Mucosa of rectum (tissue), 2 donors: ENCODE data around the gene KREMEN1.

ENCODE experiments used
- H3K27ac ChIP-seq, 2 donors: one replicate each; pipeline ENCODE4 v1.7.0; 2013; ENCODE audit warnings: inconsistent platforms in 2 of 2, low read depth in 2 of 2, low read length in 2 of 2
- H3K27me3 ChIP-seq, 2 donors: one replicate each; pipeline ENCODE4 v1.7.0; 2013; ENCODE audit warnings: low read length in 2 of 2; ENCODE audit not compliant: control insufficient read depth in 2 of 2, insufficient read depth in 2 of 2
- H3K36me3 ChIP-seq, 2 donors: one replicate each; pipeline ENCODE4 v1.7.0; 2013; ENCODE audit warnings: low read length in 2 of 2; ENCODE audit not compliant: control insufficient read depth in 2 of 2, insufficient read depth in 2 of 2
- H3K4me1 ChIP-seq, 2 donors: one replicate each; pipeline ENCODE4 v1.7.0; 2013; ENCODE audit warnings: low read length in 2 of 2, mild to moderate bottlenecking in 1 of 2; ENCODE audit not compliant: control insufficient read depth in 2 of 2, insufficient read depth in 2 of 2
- H3K4me3 ChIP-seq, 2 donors: one replicate each; pipeline ENCODE4 v1.7.0; 2013; ENCODE audit warnings: low read length in 2 of 2
- H3K9ac ChIP-seq, 2 donors: one replicate each; pipeline ENCODE4 v1.7.0; 2013; ENCODE audit warnings: low read length in 2 of 2, low read depth in 1 of 2, mild to moderate bottlenecking in 1 of 2
- H3K9me3 ChIP-seq, 2 donors: one replicate each; pipeline ENCODE4 v1.7.0; 2013; ENCODE audit warnings: low read length in 2 of 2; ENCODE audit not compliant: control insufficient read depth in 2 of 2
- donor health status: healthy.
- donor health status: Normal muscosa, but diverticular disease.

The KREMEN1 gene

DNA sequence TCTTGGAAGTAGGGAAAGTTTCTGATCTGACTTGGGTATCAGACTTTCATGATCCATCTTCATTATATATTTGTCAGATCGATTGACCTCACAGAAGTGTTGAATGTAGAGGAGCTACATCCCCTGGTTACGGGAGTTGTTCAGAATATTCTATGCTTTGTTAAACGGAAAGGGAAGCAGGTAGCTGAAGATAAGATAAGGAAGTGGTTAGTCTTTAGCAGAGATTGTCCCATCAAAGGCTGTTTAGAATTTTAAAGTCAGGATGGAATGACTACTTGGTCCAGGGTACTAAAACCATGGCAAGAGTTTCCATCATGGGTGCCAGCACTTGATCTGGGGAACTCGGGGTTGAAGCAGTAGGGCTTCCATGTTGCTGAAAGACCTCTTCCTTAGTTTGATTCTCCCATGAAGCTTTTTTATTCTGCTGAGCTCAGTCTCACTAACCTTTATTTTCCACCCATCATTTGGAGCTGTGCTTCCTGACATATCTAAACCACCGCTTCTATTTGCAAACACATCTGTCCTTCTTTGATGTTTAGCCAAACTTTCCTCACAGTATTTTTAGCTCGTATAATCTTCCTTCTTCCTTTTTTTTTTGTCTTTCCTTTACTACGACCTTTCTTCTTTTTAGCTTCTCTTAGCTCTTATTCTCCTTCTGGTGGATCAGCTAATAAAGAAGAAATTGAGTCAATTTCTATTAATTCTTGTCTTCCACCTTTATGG is 7.2 kb upstream of the KREMEN1 start:
- Histone ChIP-seq H3K4me3 (no peak overlapping the region), H3K27ac (no peak overlapping the region), H3K9me3 (no peaks in the 10 kb centered on the region), H3K27me3 (peaks cover 0 to 2% of the 10 kb centered on the region in 2 donors), H3K36me3 (no peaks in the 10 kb centered on the region), H3K4me1 (peaks cover 0 to 4% of the 10 kb centered on the region in 2 donors), H3K9ac (no peak overlapping the region)

DNA sequence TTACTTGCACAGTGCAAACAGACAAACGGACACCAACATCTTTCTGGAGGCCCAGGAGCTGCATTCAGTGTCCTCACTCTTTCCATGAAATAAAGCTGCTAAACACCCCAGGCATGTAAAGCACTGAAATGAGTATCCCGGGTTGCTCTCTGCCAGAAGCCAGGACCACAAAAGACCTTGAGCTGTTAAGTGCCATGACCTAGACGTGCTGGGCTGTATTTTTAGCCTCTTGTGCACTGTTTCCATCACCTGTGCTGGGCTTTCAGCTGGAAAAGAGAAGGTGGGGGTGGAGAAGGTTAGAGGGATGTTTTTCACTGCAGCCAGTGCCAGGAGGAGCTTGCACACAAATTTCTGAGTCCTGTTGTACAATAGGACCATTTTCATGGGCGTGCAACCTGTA is 3.4 kb upstream of the KREMEN1 start:
- H3K9me3 ChIP-seq: no peaks in the 10 kb centered on the region
- H3K9ac ChIP-seq: no peak overlapping the region
- no peaks in the 10 kb centered on the region for H3K27me3 ChIP-seq
- no peak overlapping the region for H3K27ac ChIP-seq
- H3K4me3 ChIP-seq: no peak overlapping the region
- peaks cover 17 to 22% of the 10 kb centered on the region in 2 donors for H3K4me1 ChIP-seq
- no peaks in the 10 kb centered on the region for H3K36me3 ChIP-seq

DNA sequence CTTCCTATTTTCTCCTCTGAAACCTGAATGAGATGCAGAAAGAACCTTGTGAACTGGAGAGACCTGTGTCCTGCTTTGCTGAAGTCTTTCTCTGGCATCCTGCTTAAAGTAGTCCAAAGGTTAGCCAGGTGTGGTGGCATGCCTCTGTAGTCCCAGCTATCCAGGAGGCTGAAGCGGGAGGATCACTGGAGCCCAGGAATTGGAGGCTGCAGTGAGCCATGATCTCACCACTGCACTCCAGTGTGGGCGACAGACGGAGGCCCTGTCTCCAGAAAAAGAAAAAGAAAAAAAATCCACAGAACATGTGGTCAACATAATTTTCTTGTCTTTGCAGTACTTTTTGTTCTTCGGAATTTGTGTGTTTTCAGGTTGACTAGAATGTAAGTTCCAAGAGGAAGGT is 2.3 kb upstream of the KREMEN1 start:
- H3K27me3 ChIP-seq: no peaks in the 10 kb centered on the region
- peaks cover 17 to 22% of the 10 kb centered on the region in 2 donors for H3K4me1 ChIP-seq
- no peak overlapping the region for H3K9ac ChIP-seq
- H3K27ac ChIP-seq: no peak overlapping the region
- no peaks in the 10 kb centered on the region for H3K36me3 ChIP-seq
- H3K4me3 ChIP-seq: no peak overlapping the region
- H3K9me3 ChIP-seq: no peaks in the 10 kb centered on the region

DNA sequence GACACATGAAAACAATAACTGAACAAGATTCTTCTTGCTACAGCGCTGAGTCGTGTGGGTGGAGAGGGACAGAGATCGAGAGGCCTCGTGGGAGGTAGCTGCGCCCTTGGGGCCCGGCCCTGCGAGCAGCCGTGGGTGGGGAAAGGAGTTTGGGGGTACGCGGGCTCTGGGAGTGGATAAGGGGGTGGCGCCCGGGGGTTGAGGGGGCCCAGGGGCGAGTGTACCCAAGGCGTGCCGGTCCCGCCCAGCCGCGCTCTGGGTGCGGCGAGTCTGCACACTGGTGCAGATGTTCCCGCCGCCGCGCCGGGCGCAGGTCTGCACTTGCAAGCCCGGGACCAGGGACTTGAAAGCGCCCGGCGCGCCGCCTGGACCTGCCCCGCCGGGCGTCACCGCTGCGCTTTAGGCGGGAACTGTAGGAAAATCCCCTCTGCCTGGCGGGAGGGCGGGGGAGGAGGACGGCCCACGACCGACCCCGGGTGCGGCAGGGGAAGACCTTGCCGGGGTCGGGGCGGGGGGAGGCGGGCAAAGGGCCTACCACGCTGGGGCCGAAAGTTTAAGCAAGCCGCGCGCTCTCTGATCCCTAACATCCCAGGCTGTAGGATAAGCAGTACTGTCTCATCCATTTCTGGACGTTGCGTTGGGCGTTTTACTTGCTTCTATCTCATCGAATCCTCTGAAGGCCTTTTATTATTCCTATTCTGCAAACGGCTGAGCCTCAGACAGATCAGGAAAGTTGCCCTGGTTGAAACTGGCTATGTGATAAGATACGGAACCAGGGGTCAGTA is 1.4 kb upstream of the KREMEN1 start:
- Histone ChIP-seq H3K27me3 (no peaks in the 10 kb centered on the region), H3K4me1 (peaks cover 17 to 22% of the 10 kb centered on the region in 2 donors), H3K4me3 (peak overlapping the region; percentile 58 to 65), H3K9ac (peak overlapping the region in 1 of 2 donors; percentile 12), H3K27ac (peak overlapping the region; percentile 44 to 48), H3K36me3 (no peaks in the 10 kb centered on the region), H3K9me3 (no peaks in the 10 kb centered on the region)

DNA sequence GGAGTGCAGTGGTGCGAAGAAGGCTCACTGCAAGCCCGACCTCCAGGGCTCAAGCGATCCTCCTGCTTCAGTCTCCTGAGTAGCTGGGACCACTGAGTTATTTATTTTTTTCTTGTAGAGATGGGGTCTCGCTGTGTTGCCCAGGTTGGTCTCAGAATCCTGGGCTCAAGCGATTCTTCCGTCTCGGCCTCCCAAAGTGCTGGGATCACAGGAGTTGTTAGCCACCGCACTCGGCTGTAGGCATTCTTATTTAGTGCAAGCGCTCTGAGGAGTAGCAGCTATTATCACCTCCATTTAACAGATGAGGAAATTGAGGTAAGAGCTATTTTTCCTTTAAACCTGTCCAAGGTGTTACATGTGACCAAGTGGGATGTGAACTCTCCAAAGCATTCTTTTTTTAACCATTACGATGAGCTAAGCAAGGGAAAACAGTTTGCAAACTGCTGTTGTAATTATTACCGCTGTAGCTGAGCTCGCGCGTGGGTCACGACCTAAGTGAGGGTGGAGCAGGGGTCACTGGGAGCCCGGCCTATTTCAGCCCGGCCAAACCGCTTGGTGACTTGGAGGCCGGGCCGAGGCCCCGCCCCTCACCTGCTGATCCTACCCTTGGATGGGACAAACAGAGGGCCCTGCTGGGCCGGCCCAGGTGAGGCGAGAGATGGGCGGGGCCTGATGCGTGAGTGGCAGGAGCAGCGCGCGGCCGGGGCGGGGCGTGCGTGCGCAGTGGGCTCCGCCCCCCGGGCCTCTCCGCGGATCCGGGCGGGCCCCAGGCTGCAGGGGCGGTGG is 449 bp upstream of the KREMEN1 start:
- H3K27ac ChIP-seq: peak overlapping the region in 1 of 2 donors; percentile 48

DNA sequence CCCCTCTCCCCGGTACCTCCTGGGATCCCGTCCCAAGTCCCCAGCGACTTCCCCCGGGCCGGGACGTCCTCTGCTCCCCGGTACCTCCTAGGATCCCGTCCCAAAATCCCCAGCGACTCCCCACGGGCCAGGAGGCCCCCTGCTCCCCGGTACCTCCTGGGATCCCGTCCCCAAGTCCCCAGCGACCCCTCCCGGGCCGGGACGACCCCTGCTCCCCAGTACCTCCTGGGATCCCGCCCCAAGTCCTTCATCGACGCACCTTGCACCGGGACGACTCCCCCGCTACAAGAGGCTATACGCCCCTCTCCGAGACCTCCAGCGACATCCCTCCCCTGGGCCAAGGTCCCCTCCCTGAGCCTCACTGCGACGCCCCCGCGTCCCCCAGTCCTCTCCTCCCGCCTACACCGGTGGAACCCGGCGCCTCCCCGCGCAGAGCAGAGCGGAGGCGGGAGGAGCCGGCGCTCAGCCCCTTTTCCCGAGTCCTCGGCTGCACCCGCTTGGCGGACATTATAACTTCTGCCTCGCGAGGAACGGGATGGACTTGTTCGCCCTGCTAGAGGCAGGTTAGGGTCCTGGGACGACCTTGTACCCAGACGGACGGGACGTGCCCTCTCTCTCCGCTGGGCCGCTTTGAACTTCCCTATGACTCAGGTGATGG is 912 bp downstream of the KREMEN1 start:
- Histone ChIP-seq H3K4me3 (peak overlapping the region; percentile 77 to 78), H3K27ac (peak overlapping the region; percentile 62 to 71), H3K36me3 (no peaks in the 10 kb centered on the region), H3K9me3 (no peaks in the 10 kb centered on the region), H3K9ac (peak overlapping the region; percentile 68 to 78), H3K27me3 (no peaks in the 10 kb centered on the region), H3K4me1 (peaks cover 20 to 22% of the 10 kb centered on the region in 2 donors)

More for the DNA sequence above, 449 bp upstream of the KREMEN1 start:
- H3K9me3 ChIP-seq: no peaks in the 10 kb centered on the region
- H3K9ac ChIP-seq: peak overlapping the region in 1 of 2 donors; percentile 42
- no peaks in the 10 kb centered on the region for H3K36me3 ChIP-seq
- H3K27me3 ChIP-seq: no peaks in the 10 kb centered on the region
- H3K4me1 ChIP-seq: peaks cover 17 to 22% of the 10 kb centered on the region in 2 donors
- H3K4me3 ChIP-seq: peak overlapping the region; percentile 66 to 78

DNA sequence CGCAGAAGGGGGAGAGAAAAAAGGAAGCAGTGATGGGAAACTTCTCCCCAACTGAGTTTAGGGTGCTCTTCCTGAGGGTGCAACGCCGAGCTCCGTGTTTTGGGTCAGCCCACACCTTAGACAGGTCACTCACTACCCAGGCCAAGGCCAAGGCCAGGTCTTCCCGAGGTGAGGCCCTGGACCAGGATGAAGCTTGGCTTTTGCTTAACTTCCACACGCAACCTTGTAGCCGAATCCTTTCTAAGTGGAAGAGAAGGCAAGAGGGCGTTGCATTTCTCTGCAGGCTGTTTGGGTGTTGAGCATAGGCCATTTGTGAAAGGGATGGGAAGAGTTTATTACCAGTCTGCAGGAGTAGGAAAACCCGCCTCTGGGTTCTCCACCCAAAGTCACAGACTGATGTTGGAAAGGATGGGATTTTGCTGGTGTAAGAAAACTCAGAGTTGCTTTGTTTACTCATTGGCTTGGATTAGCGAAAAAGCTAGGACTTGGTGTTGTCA is 1.5 kb downstream of the KREMEN1 start:
- H3K27me3 ChIP-seq: no peaks in the 10 kb centered on the region
- H3K4me3 ChIP-seq: peak overlapping the region; percentile 77 to 78
- peak overlapping the region; percentile 62 to 71 for H3K27ac ChIP-seq
- H3K36me3 ChIP-seq: no peaks in the 10 kb centered on the region
- peak overlapping the region; percentile 68 to 78 for H3K9ac ChIP-seq
- H3K9me3 ChIP-seq: no peaks in the 10 kb centered on the region
- H3K4me1 ChIP-seq: peaks cover 26 to 28% of the 10 kb centered on the region in 2 donors

DNA sequence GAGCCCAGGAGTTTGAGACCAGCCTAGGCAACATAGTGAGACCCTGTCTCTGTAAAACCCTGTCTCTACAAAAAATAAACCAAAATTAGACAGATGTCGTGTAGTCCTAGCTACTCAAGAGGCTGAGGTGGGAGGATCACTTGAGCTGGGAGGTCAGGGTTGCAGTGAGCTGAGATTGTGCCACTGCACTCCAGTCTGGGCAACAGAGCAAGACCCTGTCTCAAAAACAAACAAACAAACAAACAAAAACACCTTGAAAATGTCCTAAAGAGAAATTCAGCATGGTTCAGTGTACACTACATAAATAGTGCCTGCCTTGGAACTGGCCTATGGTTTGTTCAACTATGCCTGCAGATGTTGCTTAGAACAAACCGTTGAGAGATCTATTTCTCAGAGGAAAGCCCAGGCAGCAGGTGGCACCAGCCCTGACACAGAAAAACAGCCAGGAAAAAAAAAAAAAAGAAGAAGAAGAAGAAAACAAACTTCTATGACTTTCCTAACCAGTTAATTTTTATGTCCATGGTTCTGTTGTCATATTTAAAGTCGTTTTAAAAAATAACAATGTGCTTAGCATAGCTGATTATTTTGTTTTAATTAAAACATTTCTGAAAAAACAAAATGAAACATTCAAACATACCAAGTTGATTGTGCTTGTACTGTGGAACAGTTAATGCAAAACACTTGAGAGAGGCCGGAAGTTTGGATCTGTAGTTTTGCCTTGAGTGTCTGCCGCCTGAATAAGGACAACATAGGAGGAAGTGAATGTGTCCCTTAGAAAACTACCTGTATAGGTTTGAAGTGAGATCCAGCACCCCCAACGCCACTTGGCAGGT is 5.4 kb downstream of the KREMEN1 start:
- Histone ChIP-seq H3K4me1 (peaks cover 18 to 19% of the 10 kb centered on the region in 2 donors), H3K36me3 (no peaks in the 10 kb centered on the region), H3K9me3 (no peaks in the 10 kb centered on the region), H3K4me3 (peak overlapping the region in 1 of 2 donors; percentile 10), H3K27me3 (no peaks in the 10 kb centered on the region), H3K9ac (peak overlapping the region in 1 of 2 donors; percentile 5), H3K27ac (peak overlapping the region; percentile 59 to 67)

DNA sequence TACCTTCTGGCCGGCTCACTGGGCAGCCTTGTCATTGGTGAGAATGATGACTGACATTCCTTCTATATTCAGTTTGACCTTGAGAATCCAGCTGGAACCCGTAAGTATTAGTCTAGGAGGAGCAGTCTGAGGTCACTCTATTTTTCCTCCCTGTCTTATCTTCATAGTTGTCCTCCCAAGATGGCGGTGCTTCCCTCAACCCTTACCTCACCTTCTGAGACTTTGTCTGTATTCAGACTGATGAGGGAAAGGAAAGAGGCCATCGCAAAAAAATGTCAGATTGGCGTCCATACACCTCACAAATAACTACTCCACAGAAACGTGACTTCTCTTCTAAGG is 6.0 kb downstream of the KREMEN1 start:
- H3K9me3 ChIP-seq: no peaks in the 10 kb centered on the region
- H3K36me3 ChIP-seq: no peaks in the 10 kb centered on the region
- H3K4me3 ChIP-seq: peak overlapping the region in 1 of 2 donors; percentile 10
- peak overlapping the region; percentile 59 to 67 for H3K27ac ChIP-seq
- H3K4me1 ChIP-seq: peaks cover 15 to 18% of the 10 kb centered on the region in 2 donors
- H3K27me3 ChIP-seq: no peaks in the 10 kb centered on the region
- peak overlapping the region in 1 of 2 donors; percentile 5 for H3K9ac ChIP-seq
